ENCODE results near the gene RBP2.

Gene RBP2

DNA sequence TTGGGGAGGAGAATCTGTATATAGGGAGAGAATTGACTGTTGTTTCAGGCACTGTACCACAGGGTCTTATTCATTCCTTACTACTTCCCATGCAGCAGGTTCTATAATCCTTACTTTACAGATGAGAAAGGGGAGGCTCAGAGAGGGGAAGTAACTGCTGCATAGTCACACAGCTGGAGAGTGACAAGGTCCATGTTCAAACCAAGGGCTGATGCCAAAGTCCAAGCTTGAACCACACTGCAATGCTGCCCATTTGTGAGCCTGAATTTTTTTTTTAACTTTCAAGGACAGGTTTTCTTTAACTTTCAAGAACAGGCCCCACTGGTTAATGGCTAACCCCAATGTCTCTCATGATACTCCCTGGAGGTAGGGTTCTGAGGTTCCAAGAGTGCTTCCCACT is 26.2 kb downstream of the RBP2 start:
- in situ Hi-C loops (cut with MboI; ENCODE audit: low pct_unique_long_range_greater_than_20kb, low sequenced_read_pairs) = no loop called here

DNA sequence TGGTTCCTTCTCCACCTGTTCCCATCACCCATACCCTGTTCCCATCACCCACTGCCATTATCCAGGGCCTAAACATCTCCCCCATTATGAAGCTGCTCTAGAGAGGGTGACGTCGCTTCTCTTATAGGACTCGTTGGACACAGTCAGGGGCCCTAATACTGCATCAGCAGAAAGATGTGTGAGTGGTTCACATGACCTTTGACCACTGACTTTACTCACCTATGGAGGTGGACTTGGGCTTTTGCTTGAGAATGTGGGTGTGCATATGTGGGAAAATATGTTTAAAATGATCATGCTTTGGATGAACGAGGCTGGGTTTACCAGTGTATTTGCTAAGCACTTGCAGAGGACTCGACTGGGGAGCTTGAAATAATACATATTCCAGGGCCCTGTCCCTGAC is 26.8 kb downstream of the RBP2 start:
- in situ Hi-C loops (cut with MboI; ENCODE audit: low pct_unique_long_range_greater_than_20kb, low sequenced_read_pairs) = no loop called here

More for the DNA sequence above, 26.2 kb downstream of the RBP2 start:
- DNase-seq = no peak

DNA sequence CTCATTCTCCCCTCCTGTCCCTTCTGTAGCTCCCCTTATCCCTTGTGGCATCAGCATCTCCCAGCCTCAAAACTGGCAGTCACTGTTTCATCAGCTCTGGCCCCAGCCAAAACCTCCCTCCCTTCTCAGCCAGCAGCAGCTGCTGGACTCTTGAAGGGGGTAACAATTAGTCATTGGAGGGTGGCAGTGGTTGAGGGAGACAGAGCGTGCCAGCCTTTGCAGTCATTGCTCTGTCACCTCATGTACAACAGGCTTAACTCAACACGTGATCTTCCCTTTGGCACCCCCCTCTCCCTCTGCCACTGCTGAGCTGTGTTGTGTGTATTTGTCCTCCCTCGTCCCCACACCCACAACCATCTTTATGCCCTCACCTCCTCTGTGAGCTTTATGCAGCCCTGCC is 28.2 kb downstream of the RBP2 start:
- in situ Hi-C loops (cut with MboI; ENCODE audit: low pct_unique_long_range_greater_than_20kb, low sequenced_read_pairs) = no loop called here
- DNase-seq = no peak

More for the DNA sequence above, 26.8 kb downstream of the RBP2 start:
- no peak for DNase-seq

DNA sequence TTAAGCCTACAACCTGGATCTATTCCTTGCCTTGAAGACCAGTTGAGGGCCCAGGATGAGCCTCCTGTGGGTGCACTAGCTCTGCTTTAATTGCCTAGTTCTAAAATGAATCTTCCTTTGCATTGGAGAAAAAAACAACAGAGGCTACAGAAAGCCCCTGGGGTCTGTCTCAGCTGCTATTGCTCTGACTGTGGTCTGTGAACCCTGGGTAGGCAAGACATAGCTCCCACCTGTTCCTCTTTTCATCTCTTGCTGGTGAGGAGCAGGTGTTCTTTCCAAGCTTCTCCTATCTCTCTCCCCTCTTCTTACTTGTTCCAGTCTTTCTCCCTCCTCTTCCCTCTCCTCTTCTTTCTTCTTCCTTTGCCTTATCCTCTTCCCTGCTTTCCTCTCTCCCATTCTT is 28.8 kb downstream of the RBP2 start:
- no peak for DNase-seq
- in situ Hi-C loops (cut with MboI; ENCODE audit: low pct_unique_long_range_greater_than_20kb, low sequenced_read_pairs) = no loop called here

DNA sequence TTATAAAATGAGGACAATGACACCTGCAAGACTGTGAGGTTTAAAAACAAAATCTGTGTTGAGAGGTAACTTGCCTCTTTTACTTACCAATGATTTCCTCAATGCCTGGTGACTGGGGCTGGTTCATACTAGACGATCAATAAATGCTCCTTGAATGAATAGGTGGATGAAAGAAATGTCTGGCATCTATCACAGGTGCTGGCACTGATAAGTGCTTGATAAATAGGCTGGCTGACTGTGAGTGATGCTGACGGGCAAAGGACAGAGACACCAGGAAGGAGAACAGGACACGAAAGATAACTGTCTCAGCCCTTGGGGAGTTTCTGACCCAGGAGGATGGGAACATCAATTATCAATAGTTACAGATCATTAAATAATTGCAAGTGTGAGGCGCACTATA is 31.9 kb downstream of the RBP2 start:
- no peak for DNase-seq
- in situ Hi-C loops (cut with MboI; ENCODE audit: low pct_unique_long_range_greater_than_20kb, low sequenced_read_pairs) = no loop called here

DNA sequence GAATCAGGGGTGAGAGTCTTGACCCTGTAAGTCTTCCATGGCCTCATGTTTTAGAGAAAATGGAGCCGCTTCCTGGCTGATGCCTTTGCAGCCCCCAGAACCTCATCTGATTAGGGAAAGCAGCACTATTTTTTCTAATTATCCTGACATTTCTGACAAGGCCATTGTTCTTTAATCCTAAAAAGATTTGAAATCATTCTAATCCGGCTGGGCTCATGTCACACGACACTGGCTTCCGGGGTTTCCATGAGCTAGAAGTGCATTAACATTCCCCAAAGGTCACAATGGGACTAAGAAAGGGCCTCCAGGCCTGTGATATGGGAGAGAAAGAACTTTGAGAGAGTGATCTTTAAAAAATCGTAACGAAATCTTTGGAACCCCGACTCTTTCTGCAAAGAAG is 33.1 kb downstream of the RBP2 start:
- no peak for DNase-seq
- in situ Hi-C loops (cut with MboI; ENCODE audit: low pct_unique_long_range_greater_than_20kb, low sequenced_read_pairs) = no loop called here

DNA sequence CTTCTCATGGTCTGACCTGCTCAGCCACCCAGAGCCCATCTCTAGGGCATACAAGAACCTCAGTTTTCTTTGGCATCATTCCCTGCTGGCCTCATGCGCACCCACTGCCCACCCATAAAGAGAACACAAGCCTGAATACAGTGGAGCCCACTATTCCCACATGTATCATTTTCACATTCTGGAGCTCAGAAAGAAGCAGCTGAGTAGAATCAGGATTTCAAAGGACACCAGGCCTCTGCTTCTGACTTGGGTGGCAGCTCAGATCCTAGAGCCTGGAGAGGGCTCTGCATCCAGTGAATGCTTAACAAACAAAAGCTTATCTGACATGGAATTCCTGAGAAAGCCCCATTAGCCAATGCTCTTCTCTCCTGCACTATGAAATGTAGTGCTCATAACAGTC is 34.7 kb downstream of the RBP2 start:
- DNase-seq = no peak
- in situ Hi-C loops (cut with MboI; ENCODE audit: low pct_unique_long_range_greater_than_20kb, low sequenced_read_pairs) = no loop called here

DNA sequence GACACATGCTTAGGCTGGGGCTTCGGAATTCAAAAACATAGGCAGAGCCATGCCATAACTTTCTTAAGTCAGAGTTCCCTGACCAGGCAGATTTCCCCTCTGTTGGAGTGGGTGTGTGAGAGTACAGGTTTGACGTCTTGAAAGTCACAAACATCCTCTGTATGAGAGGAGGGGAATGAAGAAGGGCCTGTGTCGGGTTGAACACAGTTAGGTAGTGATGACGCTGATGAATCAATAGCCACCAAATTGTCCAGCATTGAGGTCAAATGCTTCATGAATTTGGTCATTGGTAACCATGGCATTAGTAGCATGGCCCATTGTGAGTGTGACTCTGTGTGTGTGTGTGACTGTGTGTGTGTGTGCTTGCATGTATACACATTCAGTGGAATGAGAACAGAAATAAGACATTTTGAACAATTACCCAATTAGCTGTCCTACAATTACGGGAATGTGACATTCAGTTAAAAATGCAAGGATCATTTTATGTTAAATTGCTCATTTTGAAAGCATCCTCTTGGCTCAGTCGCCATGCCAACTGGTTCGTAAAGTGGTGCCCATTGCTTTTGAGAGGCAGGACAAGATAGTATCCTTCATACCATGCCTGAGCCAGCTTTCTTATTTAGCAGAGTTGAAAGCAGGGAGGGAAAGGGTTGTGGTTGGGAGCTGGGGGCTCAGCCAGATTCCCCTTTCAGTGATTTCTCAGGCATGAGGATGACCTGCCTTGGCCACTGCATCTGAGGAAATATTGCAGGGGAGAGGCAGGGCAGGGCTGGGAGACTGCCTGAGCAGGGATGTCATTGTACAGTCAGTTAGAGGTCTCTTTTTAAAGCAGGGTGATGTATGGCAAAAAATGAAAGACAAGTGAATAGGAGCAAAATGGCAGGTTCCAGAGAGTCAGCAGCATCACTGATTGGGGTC is 35.4 kb downstream of the RBP2 start:
- DNase-seq = no peak
- in situ Hi-C loops (cut with MboI; ENCODE audit: low pct_unique_long_range_greater_than_20kb, low sequenced_read_pairs) = no loop called here

DNA sequence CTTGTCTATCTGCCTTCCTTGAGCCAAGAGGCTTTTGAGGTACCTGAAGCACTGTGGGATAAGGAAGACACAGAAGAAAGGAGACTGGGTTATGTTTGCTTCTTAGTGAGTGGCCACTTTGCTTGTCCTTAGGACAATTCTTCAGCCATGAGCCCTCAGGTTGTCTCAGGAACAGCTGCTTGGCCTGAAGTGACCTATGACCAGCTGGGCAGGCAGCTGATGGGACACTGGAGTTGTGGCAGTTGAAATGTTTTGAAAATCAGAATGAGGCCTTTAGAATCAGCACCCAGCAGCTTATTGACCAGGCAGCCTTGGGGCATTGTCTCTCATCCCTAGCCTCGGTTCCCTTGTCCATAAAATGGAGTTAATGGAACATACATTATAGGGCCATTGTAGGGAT is 37.0 kb downstream of the RBP2 start:
- in situ Hi-C loops (cut with MboI; ENCODE audit: low pct_unique_long_range_greater_than_20kb, low sequenced_read_pairs) = no loop called here
- DNase-seq = no peak

DNA sequence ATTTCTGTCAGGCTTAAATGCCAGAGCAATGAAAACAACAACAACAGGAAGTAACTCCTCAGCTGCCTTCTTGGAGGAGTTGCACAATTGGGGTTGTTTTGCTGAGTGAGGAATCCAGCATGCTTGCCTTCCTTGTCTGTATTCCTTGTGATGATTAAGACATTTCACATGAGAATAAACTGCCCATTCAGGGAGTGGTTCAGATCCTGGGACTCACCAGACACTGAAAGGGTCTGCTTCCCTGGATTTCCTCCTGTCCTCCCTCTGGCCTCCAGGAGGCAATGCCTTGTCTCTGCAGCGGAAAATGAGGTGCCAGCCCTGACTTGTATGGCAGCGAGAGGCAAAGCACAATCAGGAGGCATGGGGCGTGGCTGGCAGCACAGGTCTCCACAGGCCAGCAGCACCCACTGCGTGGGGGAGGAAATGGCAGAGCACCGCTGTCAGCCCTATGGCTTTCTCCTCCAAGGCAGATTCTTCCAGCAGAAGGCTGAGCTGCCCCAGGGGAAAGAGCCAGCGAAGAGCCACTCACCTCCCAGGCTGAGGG is 41.5 kb downstream of the RBP2 start:
- no peak for DNase-seq
- in situ Hi-C loops (cut with MboI; ENCODE audit: low pct_unique_long_range_greater_than_20kb, low sequenced_read_pairs) = no loop called here

DNA sequence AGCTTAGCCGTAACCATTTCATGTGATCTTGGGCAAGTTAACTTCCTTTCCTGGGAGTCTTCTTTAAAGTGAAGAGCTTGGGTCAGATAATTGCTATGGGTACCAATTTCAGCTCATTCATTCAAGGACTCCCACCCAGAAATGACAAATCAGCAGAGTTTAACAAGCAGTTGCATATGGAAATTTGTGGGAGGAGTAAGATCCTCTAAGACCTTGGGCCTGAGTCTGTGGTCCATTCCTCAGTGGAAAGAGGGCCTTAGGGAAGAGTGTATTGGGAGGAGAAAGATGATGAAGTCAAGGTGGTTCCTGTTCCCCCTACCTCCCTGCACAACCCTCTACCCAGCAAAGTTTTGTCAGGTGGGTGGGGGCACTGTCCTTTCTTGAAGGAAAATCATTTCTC is 42.1 kb downstream of the RBP2 start:
- in situ Hi-C loops (cut with MboI; ENCODE audit: low pct_unique_long_range_greater_than_20kb, low sequenced_read_pairs) = no loop called here
- DNase-seq = no peak

DNA sequence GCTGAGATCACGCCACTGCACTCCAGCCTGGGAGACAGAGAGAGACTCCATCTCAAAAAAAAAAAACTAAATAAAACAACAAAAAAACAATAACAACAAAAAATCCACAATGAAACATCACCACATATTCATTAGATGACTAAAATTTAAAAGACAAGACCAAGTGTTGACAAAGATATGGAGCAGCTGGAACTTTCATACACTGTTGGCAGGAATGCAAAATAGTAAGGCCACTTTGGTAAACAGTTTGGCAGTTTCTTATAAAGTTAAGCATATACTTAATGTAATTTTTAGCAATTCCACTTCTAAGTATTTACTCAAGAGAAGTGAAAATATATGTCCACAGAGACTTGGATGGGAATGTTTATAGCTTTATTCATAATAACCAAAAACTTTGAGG is 43.2 kb downstream of the RBP2 start:
- DNase-seq = no peak
- in situ Hi-C loops (cut with MboI; ENCODE audit: low pct_unique_long_range_greater_than_20kb, low sequenced_read_pairs) = no loop called here

DNA sequence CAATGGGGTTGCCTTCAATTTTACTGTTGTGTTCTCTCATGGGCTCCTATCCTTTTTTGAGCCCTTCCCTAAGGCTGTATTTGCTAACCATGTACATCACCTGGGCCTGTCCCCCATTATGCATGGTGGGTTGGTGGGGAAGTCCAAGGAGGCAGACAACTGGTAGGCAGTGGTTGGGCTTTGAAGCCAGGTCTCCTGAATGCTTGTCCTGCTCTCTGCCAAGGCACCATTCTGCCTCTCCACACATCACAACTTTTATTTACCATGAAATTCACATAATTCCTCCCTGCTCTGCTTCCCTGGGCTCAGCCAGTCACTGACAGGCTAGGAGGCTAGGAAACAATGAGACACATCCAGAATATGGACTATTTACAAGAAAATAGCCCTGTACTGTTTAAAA is 45.8 kb downstream of the RBP2 start:
- in situ Hi-C loops (cut with MboI; ENCODE audit: low pct_unique_long_range_greater_than_20kb, low sequenced_read_pairs) = no loop called here
- DNase-seq = no peak

DNA sequence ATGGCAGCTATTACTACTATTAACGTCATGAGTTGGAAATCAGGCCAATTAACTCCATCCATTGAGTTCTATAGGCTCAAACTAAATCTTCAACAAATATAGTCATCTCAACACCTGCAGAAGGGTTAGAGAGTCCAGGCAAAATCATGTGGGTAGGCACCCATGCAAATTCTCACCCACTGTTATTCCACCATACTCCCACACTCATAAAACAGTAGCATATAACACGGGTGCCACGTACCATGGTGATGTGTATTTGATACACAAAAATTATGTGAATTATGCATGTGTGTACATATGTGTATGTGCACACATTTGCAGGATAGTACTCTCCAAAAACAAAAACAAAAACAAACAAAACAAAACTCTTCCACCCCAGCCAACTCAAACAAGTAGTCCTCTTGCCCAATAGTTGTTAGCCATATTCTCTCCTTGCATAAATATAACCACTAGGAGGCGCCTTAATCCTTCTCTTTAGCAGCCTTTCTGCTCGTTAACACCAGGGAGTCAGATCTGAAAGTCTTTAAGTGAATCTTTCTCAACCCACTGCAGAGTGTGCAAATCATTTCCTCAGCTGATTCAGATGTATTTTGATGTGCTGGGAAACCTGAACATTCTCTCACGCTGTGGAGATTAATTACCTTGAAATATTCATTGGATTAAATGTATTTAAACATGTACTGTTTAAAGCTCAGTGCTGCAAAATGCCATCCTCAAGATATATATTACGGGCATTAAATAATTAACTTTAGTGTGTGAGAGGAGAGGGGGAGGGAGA is 48.8 kb downstream of the RBP2 start:
- DNase-seq = peak; percentile 72
- in situ Hi-C loops (cut with MboI; ENCODE audit: low pct_unique_long_range_greater_than_20kb, low sequenced_read_pairs) = no loop called here

DNA sequence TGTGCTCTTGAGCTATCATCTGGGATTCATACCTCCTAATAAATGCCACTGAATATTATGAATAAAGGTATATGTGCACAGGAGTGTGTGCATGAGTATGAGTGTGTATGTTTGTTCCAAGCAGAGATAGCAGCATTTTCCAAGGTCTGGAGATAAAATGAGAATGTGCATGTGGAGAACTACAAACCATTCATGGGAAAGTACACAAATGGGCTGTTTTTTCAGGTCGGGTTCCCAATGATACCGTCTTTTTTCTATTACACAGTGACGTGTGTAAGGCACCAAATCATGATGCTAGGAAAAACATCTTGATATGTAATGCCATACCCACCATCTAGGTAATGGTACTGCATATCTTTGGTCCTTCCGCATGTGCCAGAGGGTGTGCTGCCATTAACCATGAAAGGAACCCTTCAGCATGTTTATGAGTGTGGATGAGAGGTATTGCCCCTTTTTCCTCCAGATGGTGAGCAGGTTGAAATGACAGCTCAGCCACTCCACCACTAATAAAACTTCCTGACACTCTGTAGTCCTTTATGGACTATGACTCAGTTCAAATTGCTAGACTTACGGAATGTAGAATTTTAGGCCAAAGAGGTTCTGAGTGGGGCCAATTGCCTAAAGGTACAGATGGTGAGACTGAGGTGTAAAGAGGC is 50.4 kb downstream of the RBP2 start:
- no peak for DNase-seq
- in situ Hi-C loops (cut with MboI; ENCODE audit: low pct_unique_long_range_greater_than_20kb, low sequenced_read_pairs) = no loop called here

DNA sequence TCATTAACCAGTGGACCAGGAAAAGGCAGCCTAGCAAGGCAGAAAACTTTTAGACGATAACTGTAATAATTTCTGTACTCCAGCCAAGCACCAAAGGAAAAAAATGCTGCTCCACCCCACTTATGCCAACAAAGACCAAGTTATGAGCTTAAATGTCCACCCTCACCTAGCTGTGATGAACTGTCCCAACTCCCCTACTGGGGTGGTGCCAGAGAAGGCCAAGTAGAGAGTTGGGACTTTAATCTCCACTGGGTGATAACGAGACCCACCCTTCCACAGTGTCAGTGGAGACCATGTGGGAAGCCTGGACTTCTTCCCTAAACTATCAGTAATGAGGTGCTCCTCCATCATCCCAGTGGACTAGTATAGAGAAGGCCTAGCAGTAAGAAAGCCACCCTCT is 53.1 kb downstream of the RBP2 start:
- in situ Hi-C loops (cut with MboI; ENCODE audit: low pct_unique_long_range_greater_than_20kb, low sequenced_read_pairs) = no loop called here
- no peak for DNase-seq

DNA sequence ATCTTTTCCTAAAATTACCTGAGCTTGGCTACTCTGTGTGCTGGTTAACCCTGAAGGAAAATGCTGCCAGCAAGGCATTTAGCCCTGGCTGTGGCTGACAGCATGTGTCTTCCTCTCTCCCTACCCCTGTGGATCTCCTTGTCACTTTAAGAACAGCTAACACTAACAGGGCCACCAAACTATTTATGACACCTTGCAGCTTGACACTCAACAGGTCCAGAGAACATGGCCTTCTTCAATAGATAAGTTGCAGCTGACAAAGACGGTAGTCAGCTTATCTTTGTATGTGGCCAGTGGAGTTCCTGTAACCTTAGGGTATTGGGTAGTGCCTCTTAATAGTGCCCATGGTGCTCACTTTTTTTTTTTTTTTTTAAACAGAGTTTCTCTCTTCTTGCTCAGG is 54.9 kb downstream of the RBP2 start:
- no peak for DNase-seq
- in situ Hi-C loops (cut with MboI; ENCODE audit: low pct_unique_long_range_greater_than_20kb, low sequenced_read_pairs) = no loop called here

DNA sequence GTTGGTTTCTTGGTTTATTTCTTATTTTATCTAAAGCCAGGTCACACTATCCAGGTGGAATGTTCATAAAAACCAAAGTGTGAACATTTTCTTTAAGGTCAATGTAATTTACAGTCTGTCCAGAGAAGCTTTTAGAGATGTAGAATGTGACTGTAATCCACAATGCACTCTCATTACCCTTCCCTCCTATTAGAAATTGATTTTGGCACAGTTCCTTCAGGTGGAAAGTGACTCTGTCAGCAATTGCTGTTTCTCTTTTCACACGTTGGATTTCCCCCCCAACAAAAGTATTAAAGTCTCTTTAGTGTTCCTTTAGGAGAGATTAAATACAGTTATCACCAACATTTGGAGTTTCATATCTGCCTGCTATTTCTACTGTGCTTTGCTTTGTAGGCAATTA is 55.3 kb downstream of the RBP2 start:
- no peak for DNase-seq
- in situ Hi-C loops (cut with MboI; ENCODE audit: low pct_unique_long_range_greater_than_20kb, low sequenced_read_pairs) = no loop called here

DNA sequence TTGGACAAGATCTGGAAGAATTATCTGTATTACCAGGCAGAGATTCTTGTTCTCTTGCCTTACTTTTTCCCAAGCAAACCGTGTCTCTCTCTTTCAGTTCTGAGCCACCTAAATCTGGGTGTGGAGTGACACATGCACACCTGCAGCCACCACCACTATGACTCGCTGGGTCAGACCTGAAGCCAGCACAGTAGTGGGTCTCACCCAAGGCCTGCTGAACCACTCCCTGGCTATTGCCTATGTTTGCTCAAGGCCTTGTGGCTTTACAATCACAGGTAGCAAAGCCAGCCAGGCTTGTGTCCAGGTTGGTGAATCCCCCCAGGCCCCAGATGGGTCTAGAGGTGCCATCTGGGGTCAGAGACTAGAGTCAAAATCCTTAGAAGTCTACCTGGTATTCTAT is 58.2 kb downstream of the RBP2 start:
- in situ Hi-C loops (cut with MboI; ENCODE audit: low pct_unique_long_range_greater_than_20kb, low sequenced_read_pairs) = no loop called here
- no peak for DNase-seq

DNA sequence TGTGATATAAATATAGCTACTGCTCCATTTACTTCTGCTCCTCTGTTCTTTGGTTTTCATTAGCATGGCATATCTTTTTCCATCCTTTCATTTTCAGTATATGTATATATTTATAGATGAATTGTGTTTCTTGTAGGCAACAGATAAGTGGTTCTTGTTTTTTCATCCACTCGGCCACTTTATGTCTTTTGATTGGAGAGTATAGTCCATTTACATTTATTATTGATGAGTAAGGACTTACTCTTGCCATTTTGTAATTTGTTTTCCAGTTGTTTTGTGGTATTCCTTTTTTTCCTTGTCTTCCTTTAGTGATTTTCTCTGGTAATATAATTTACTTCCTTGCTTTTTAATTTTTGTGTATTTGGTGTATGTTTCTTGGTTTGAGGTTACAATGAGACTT is 60.0 kb downstream of the RBP2 start:
- in situ Hi-C loops (cut with MboI; ENCODE audit: low pct_unique_long_range_greater_than_20kb, low sequenced_read_pairs) = no loop called here
- no peak for DNase-seq

Data from KBM-7 (cell line).